ENCODE data around the gene PHLDA1.
"Not testable (repeated sequence)": the region's sequence is repeated elsewhere in the genome, so short reads cannot be mapped to it uniquely, and the experiment has no call there.

Gene PHLDA1

GRCh38 chr12:76018111-76018510, 13.5 kb downstream of the PHLDA1 start:
- no peak for DNase-seq (ENCODE audit: low read depth)

- DNase-seq (ENCODE audit: low read depth), result no peak
Observed at GRCh38 chr12:76014007-76014406, 17.6 kb downstream of the PHLDA1 start.

- no peak for DNase-seq (ENCODE audit: low read depth)
Observed at GRCh38 chr12:76013603-76014002, 18.0 kb downstream of the PHLDA1 start.

GRCh38 chr12:76012644-76013043, 18.9 kb downstream of the PHLDA1 start:
- no peak for DNase-seq (ENCODE audit: low read depth)

- no peak for DNase-seq (ENCODE audit: low read depth)
Observed at GRCh38 chr12:76010732-76011458, 20.7 kb downstream of the PHLDA1 start.

- no peak for DNase-seq (ENCODE audit: low read depth)
Observed at GRCh38 chr12:76008428-76008827, 23.1 kb downstream of the PHLDA1 start.

GRCh38 chr12:76007640-76008039, 23.9 kb downstream of the PHLDA1 start:
- DNase-seq (ENCODE audit: low read depth), result no peak

GRCh38 chr12:76006028-76006925, 25.3 kb downstream of the PHLDA1 start:
- DNase-seq (ENCODE audit: low read depth), result no peak

- DNase-seq (ENCODE audit: low read depth), result no peak
Observed at GRCh38 chr12:76003355-76003638, 28.3 kb downstream of the PHLDA1 start.

GRCh38 chr12:76002598-76003354, 28.8 kb downstream of the PHLDA1 start:
- no peak for DNase-seq (ENCODE audit: low read depth)

- DNase-seq (ENCODE audit: low read depth), result no peak
Observed at GRCh38 chr12:75998292-75999063, 33.1 kb downstream of the PHLDA1 start.

- DNase-seq (ENCODE audit: low read depth), result no peak
Observed at GRCh38 chr12:75997658-75998057, 33.9 kb downstream of the PHLDA1 start.

GRCh38 chr12:75996861-75997447, 34.6 kb downstream of the PHLDA1 start:
- no peak for DNase-seq (ENCODE audit: low read depth)

- no peak for DNase-seq (ENCODE audit: low read depth)
Observed at GRCh38 chr12:75995691-75996090, 35.9 kb downstream of the PHLDA1 start.

- no peak for DNase-seq (ENCODE audit: low read depth)
Observed at GRCh38 chr12:75994069-75994740, 37.4 kb downstream of the PHLDA1 start.

GRCh38 chr12:75991753-75992152, 39.8 kb downstream of the PHLDA1 start:
- no peak for DNase-seq (ENCODE audit: low read depth)

GRCh38 chr12:75990189-75990912, 41.2 kb downstream of the PHLDA1 start:
- DNase-seq (ENCODE audit: low read depth), result no peak

GRCh38 chr12:75987709-75988108, 43.9 kb downstream of the PHLDA1 start:
- not testable (repeated sequence) for DNase-seq (ENCODE audit: low read depth)

GRCh38 chr12:75986001-75986746, 45.4 kb downstream of the PHLDA1 start:
- no peak for DNase-seq (ENCODE audit: low read depth)

- no peak for DNase-seq (ENCODE audit: low read depth)
Observed at GRCh38 chr12:75985566-75985965, 46.0 kb downstream of the PHLDA1 start.

Data from stimulated activated CD8-positive, alpha-beta memory T cell treated with anti-CD3 and anti-CD28 coated beads, Interleukin-15, amount 100 ng/mL, for 1 hour (primary cell).